HepG2 (cell line): ENCODE results near the gene HNRNPA1. TPM values are rescaled to one million over a fixed set of nuclear protein-coding genes. Genes with fewer than 3 reads are reported as not detected.

Source experiments
- ATF7-NPFF ChIP-seq: sonication (generic); formaldehyde crosslinking; IDR thresholded peaks from 2 replicates; pipeline ENCODE4 v1.8.1; 2023; ENCODE audit warnings: mild to moderate bottlenecking, low read depth, missing genetic modification reagents, moderate library complexity
- CBFB ChIP-seq: sonication (generic); formaldehyde crosslinking; IDR thresholded peaks from 2 replicates; pipeline ENCODE4 v1.4.0; 2020; ENCODE audit warnings: missing genetic modification reagents
- CCDC6 ChIP-seq: sonication (generic); formaldehyde crosslinking; IDR thresholded peaks from 2 replicates; pipeline ENCODE4 v1.8.1; 2022; ENCODE audit warnings: mild to moderate bottlenecking, missing genetic modification reagents, moderate library complexity
- CENPT ChIP-seq: sonication (generic); formaldehyde crosslinking; IDR thresholded peaks from 2 replicates; pipeline ENCODE4 v1.8.0; 2022; ENCODE audit warnings: low read depth, mild to moderate bottlenecking, moderate library complexity, missing genetic modification reagents
- GATA4 ChIP-seq: sonication (generic); IDR thresholded peaks from 2 replicates; pipeline ENCODE4 v1.6.1; 2016; ENCODE audit warnings: antibody characterized with exemption, low read depth, borderline replicate concordance
- HES4 ChIP-seq: sonication (generic); formaldehyde crosslinking; IDR thresholded peaks from 2 replicates; pipeline ENCODE4 v1.9.0; 2021; ENCODE audit warnings: mild to moderate bottlenecking, missing genetic modification reagents, borderline replicate concordance
- HHEX ChIP-seq: IDR thresholded peaks from 2 replicates; pipeline ENCODE4 v1.6.1; 2016; ENCODE audit warnings: control low read depth
- KAT8 ChIP-seq: IDR thresholded peaks from 2 replicates; pipeline ENCODE4 v1.6.1; 2016; ENCODE audit warnings: missing genetic modification reagents, missing compliant biosample characterization
- KLF11 ChIP-seq: IDR thresholded peaks from 2 replicates; pipeline ENCODE4 v1.6.1; 2016; ENCODE audit warnings: missing compliant biosample characterization
- NR2C2 ChIP-seq: sonication (generic); formaldehyde crosslinking; IDR thresholded peaks from 2 replicates; pipeline ENCODE4 v1.4.0; 2020; ENCODE audit warnings: missing genetic modification reagents, mild to moderate bottlenecking, moderate library complexity, borderline replicate concordance
- POGZ ChIP-seq: sonication (generic); formaldehyde crosslinking; IDR thresholded peaks from 2 replicates; pipeline ENCODE4 v1.4.0; 2020; ENCODE audit warnings: mild to moderate bottlenecking, missing genetic modification reagents
- POLR2AphosphoS5 ChIP-seq: IDR thresholded peaks from 2 replicates; pipeline ENCODE4 v1.6.1; 2012; ENCODE audit warnings: low read depth, low read length
- TARDBP ChIP-seq: sonication (generic); formaldehyde crosslinking; IDR thresholded peaks from 2 replicates; pipeline ENCODE4 v1.8.0; 2022; ENCODE audit warnings: mild to moderate bottlenecking, missing genetic modification reagents
- ZNF12 ChIP-seq: sonication (generic); formaldehyde crosslinking; IDR thresholded peaks from 2 replicates; pipeline ENCODE4 v1.5.0; 2020; ENCODE audit warnings: missing genetic modification reagents
- ZNF121 ChIP-seq: sonication (generic); formaldehyde crosslinking; IDR thresholded peaks from 2 replicates; pipeline ENCODE4 v1.5.0; 2020; ENCODE audit warnings: mild to moderate bottlenecking, missing genetic modification reagents
- ZNF205 ChIP-seq: IDR thresholded peaks from 2 replicates; pipeline ENCODE4 v1.6.1; 2018; ENCODE audit warnings: missing biosample characterization, missing genetic modification reagents
- ZNF331 ChIP-seq: sonication (generic); formaldehyde crosslinking; IDR thresholded peaks from 2 replicates; pipeline ENCODE4 v1.4.0; 2020; ENCODE audit warnings: missing genetic modification reagents
- ZNF746 ChIP-seq: sonication (generic); formaldehyde crosslinking; IDR thresholded peaks from 2 replicates; pipeline ENCODE4 v1.8.0; 2022; ENCODE audit warnings: mild to moderate bottlenecking, missing genetic modification reagents
- ZSCAN12 ChIP-seq: sonication (generic); formaldehyde crosslinking; IDR thresholded peaks from 2 replicates; pipeline ENCODE4 v1.9.0; 2021; ENCODE audit warnings: mild to moderate bottlenecking, missing genetic modification reagents
- polyA plus RNA-seq, 8 experiments: library from polyadenylated mRNA; depleted of rRNA in 3 of 8; stranded (reverse) in 7 of 8; unstranded in 1 of 8; fragments of >200 nt; fragmentation: Illumina TruSeq in 4 of 8; extraction: Trizol in 4 of 8; gene quantifications; 2 replicates each; pipeline versions ENCODE4 v1.2.1 to v1.2.3, GENCODE V29; 2011 to 2016; ENCODE audit warnings: low read depth in 4 of 8, missing spikeins in 1 of 8, mixed read lengths in 1 of 8; ENCODE audit not compliant: insufficient read depth in 1 of 8
- total RNA-seq, 5 experiments: library from RNA; depleted of rRNA; stranded (reverse); fragments of >200 nt; fragmentation: Illumina TruSeq; extraction: Trizol; gene quantifications; 2 replicates each; pipeline ENCODE4 v1.2.3, GENCODE V29; 2016; ENCODE audit warnings: low read depth in 1 of 5
- TF ChIP-seq, protein P1 (sequence below): sonication (generic); IDR thresholded peaks from 2 replicates; pipeline ENCODE4 v1.6.1; 2016; ENCODE audit warnings: low read depth, borderline replicate concordance
- TF ChIP-seq, protein P2 (sequence below): sonication (generic); formaldehyde crosslinking; IDR thresholded peaks from 2 replicates; pipeline ENCODE4 v1.8.1; 2022; ENCODE audit warnings: low read depth, mild to moderate bottlenecking, missing genetic modification reagents
- TF ChIP-seq, protein P3 (sequence below): sonication (generic); formaldehyde crosslinking; IDR thresholded peaks from 2 replicates; pipeline ENCODE4 v1.8.1; 2023; ENCODE audit warnings: missing genetic modification reagents, inconsistent platforms, borderline replicate concordance
- TF ChIP-seq, protein P4 (sequence below): sonication (generic); formaldehyde crosslinking; IDR thresholded peaks from 2 replicates; pipeline ENCODE4 v1.8.0; 2022; ENCODE audit warnings: missing genetic modification reagents, mild to moderate bottlenecking, moderate library complexity, borderline replicate concordance

The HNRNPA1 gene
- total and polyA plus RNA-seq, 2 of the 13 experiments (the other 11 are each of a cell fraction or from before 2014, with no cell fraction given) = 535 to 1,820 TPM

DNA sequence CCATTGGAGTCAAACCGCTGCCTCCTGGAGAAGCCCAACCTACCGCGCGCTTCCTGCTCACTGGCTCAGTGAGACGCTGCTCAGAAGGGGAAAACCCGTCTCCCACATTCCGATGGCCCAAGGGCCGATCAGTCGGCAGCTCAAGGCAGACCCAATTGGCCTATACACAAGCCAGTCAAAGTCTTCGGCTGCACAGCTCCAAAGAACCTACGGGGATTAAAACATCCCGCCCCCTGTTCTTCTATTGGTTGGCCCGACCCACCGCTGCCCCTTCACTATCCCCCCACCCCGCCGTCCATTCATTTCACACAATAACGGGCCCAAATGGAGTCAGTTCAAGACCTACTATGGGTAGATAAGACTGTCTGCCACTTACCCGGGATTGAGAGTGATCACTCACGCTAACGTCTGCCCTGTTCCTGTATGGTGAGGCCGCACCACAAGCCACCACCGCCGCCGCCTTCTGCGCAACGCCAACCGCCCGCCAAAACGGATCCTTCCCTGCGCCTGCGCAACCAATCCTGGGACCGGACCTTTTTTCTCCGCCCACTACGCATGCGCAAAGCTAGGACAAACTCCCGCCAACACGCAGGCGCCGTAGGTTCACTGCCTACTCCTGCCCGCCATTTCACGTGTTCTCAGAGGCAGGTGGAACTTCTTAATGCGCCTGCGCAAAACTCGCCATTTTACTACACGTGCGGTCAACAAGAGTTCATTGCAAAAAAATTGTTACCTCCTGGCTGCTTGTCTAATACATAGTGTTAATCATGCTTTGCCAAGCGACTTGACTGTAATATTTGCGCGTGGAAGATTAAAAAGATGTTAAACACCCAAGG, 676 bp upstream of the HNRNPA1 start, which contains the start of gene CBX5 (continued):
- TF ChIP-seq HES4 (CRISPR knock-in tag) (no peak), CCDC6 (CRISPR knock-in tag) (no peak), TARDBP (CRISPR knock-in tag) (peak; percentile 51), ATF7-NPFF (peak; percentile 69), ZNF331 (peak; percentile 40), KLF11 (CRISPR knock-in tag) (0 out of 2 replicates have a peak, but pooled peaks have one; percentile 33), POGZ (peak; percentile 67), ZNF205 (CRISPR knock-in tag) (peak; percentile 50; the same call in 1 of the 2 replicates), POLR2AphosphoS5 (peak; percentile 92), NR2C2 (CRISPR knock-in tag) (no peak), ZSCAN12 (CRISPR knock-in tag) (peak; percentile 62; the same call in 1 of the 2 replicates), CBFB (CRISPR knock-in tag) (no peak; the same call in 1 of the 2 replicates), ZNF12 (CRISPR knock-in tag) (no peak), ZNF121 (no peak), CENPT (no peak), HHEX (CRISPR knock-in tag) (no peak), GATA4 (no peak), ZNF746 (CRISPR knock-in tag) (peak; percentile 58; the same call in 1 of the 2 replicates), KAT8 (CRISPR knock-in tag) (peak; percentile 67; the same call in 1 of the 2 replicates)
- TF ChIP-seq, protein P1, sequence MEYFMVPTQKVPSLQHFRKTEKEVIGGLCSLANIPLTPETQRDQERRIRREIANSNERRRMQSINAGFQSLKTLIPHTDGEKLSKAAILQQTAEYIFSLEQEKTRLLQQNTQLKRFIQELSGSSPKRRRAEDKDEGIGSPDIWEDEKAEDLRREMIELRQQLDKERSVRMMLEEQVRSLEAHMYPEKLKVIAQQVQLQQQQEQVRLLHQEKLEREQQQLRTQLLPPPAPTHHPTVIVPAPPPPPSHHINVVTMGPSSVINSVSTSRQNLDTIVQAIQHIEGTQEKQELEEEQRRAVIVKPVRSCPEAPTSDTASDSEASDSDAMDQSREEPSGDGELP = peak; percentile 29; the same call in 1 of the 2 replicates
- TF ChIP-seq, protein P2, sequence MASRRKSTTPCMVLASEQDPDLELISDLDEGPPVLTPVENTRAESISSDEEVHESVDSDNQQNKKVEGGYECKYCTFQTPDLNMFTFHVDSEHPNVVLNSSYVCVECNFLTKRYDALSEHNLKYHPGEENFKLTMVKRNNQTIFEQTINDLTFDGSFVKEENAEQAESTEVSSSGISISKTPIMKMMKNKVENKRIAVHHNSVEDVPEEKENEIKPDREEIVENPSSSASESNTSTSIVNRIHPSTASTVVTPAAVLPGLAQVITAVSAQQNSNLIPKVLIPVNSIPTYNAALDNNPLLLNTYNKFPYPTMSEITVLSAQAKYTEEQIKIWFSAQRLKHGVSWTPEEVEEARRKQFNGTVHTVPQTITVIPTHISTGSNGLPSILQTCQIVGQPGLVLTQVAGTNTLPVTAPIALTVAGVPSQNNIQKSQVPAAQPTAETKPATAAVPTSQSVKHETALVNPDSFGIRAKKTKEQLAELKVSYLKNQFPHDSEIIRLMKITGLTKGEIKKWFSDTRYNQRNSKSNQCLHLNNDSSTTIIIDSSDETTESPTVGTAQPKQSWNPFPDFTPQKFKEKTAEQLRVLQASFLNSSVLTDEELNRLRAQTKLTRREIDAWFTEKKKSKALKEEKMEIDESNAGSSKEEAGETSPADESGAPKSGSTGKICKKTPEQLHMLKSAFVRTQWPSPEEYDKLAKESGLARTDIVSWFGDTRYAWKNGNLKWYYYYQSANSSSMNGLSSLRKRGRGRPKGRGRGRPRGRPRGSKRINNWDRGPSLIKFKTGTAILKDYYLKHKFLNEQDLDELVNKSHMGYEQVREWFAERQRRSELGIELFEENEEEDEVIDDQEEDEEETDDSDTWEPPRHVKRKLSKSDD (CRISPR knock-in tag) = 0 out of 2 replicates have a peak, but pooled peaks have one; percentile 56
- TF ChIP-seq, protein P3, sequence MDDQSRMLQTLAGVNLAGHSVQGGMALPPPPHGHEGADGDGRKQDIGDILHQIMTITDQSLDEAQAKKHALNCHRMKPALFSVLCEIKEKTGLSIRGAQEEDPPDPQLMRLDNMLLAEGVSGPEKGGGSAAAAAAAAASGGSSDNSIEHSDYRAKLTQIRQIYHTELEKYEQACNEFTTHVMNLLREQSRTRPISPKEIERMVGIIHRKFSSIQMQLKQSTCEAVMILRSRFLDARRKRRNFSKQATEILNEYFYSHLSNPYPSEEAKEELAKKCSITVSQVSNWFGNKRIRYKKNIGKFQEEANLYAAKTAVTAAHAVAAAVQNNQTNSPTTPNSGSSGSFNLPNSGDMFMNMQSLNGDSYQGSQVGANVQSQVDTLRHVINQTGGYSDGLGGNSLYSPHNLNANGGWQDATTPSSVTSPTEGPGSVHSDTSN (CRISPR knock-in tag) = peak; percentile 95; the same call in 1 of the 2 replicates
- TF ChIP-seq, protein P4, sequence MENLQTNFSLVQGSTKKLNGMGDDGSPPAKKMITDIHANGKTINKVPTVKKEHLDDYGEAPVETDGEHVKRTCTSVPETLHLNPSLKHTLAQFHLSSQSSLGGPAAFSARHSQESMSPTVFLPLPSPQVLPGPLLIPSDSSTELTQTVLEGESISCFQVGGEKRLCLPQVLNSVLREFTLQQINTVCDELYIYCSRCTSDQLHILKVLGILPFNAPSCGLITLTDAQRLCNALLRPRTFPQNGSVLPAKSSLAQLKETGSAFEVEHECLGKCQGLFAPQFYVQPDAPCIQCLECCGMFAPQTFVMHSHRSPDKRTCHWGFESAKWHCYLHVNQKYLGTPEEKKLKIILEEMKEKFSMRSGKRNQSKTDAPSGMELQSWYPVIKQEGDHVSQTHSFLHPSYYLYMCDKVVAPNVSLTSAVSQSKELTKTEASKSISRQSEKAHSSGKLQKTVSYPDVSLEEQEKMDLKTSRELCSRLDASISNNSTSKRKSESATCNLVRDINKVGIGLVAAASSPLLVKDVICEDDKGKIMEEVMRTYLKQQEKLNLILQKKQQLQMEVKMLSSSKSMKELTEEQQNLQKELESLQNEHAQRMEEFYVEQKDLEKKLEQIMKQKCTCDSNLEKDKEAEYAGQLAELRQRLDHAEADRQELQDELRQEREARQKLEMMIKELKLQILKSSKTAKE (CRISPR knock-in tag) = peak; percentile 30; the same call in 1 of the 2 replicates
